ENCODE results near the gene SPINT2. TPM values are rescaled to one million over a fixed set of nuclear protein-coding genes. Genes with fewer than 3 reads are reported as not detected.

The SPINT2 gene
- total and polyA plus RNA-seq, 12 donors: 3.4 to 29.2 (median 12.3) TPM

DNA sequence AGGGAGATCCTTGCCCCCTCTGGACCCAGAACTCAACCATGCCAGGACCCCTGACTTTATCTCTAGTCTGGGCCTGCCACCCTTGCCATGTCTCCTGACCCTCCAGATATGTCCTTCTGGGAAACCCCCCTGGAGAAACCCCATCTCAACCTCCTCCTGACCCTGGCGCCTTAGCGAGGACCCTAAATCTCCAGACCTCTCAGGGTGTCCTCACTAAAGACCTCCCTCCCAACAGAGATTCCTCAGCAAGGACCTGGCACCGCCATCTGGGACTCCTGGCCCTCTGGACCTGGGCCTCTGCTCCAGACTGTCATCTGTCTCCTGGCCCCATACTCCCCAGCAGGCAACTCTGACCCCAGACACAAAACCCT lies 56.6 kb downstream of the SPINT2 start:
- DNase-seq (no peak), ATAC-seq (peak in 1 of 8 donors; percentile 3)
- TF ChIP-seq CTCF (IDR thresholded peaks at IDR 0.05): no peak
- intact Hi-C loops (cut with DNase I): loop anchor here in 6 of 10 donors (5.0 to 10.0 kb wide), 6 partner anchors 44 to 1654 kb away; partner anchors contain the start of genes SIPA1L3 (in 2 of the 6), WDR87 (in 2 of the 6), SPINT2 (in 1 of the 6) and ZNF461 (in 1 of the 6)
- H3K9me3 ChIP-seq: no peaks in the 10 kb centered on the region
- H3K4me3 ChIP-seq: peak overlapping the region in 7 of 10 donors; percentile 64 to 93 (median 71)
- peaks cover 10 to 80% (median 56%) of the 10 kb centered on the region in 9 donors for H3K4me1 ChIP-seq
- H3K27me3 ChIP-seq: no peaks in the 10 kb centered on the region
- peak overlapping the region in 9 of 10 donors; percentile 40 to 93 (median 84) for H3K27ac ChIP-seq
- peaks cover 0 to 20% (median 0%) of the 10 kb centered on the region in 9 donors for H3K36me3 ChIP-seq
- 85 to 91% methylated on average over 3 of the region's 3 CpGs for WGBS, 2 donors

- DNase-seq: peak; percentile 73 to 84
- H3K4me3 ChIP-seq: peak overlapping the region in 6 of 10 donors; percentile 65 to 93 (median 72)
- H3K4me1 ChIP-seq: peaks cover 10 to 72% (median 48%) of the 10 kb centered on the region in 9 donors
- 33 to 38% methylated on average over 11 of the region's 11 CpGs for WGBS, 2 donors
- intact Hi-C loops (cut with DNase I): loop anchor here in 6 of 10 donors (5.0 to 10.0 kb wide), 6 partner anchors 44 to 1654 kb away; partner anchors contain the start of genes SIPA1L3 (in 2 of the 6), WDR87 (in 2 of the 6), SPINT2 (in 1 of the 6) and ZNF461 (in 1 of the 6)
- ATAC-seq: peak; percentile 51 to 90 (median 84)
- H3K27ac ChIP-seq: peak overlapping the region; percentile 35 to 93 (median 82)
- no peaks in the 10 kb centered on the region for H3K9me3 ChIP-seq
- no peaks in the 10 kb centered on the region for H3K27me3 ChIP-seq
- H3K36me3 ChIP-seq: peaks cover 0 to 28% (median 3%) of the 10 kb centered on the region in 9 donors
- TF ChIP-seq CTCF (IDR thresholded peaks at IDR 0.05): peak in 1 of 9 donors; percentile 9
Measured at GRCh38 chr19:38321646-38322196, 57.3 kb downstream of the SPINT2 start.

- intact Hi-C loops (cut with DNase I): loop anchor here in 6 of 10 donors (5.0 to 10.0 kb wide), 6 partner anchors 46 to 1656 kb away; partner anchors contain the start of genes SIPA1L3 (in 2 of the 6), WDR87 (in 2 of the 6), SPINT2 (in 1 of the 6) and ZNF461 (in 1 of the 6)
- ATAC-seq (no peak), DNase-seq (no peak)
- WGBS, 2 donors: 54% methylated on average over 7 of the region's 7 CpGs
- peak overlapping the region in 2 of 10 donors; percentile 54 to 57 for H3K27ac ChIP-seq
- H3K36me3 ChIP-seq: peaks cover 0 to 44% (median 18%) of the 10 kb centered on the region in 9 donors
- peaks cover 10 to 57% (median 36%) of the 10 kb centered on the region in 9 donors for H3K4me1 ChIP-seq
- H3K4me3 ChIP-seq: no peak overlapping the region
- H3K9me3 ChIP-seq: no peaks in the 10 kb centered on the region
- TF ChIP-seq CTCF (IDR thresholded peaks at IDR 0.05): no peak
- no peaks in the 10 kb centered on the region for H3K27me3 ChIP-seq
Measured at GRCh38 chr19:38323291-38323690, 58.9 kb downstream of the SPINT2 start.

DNA sequence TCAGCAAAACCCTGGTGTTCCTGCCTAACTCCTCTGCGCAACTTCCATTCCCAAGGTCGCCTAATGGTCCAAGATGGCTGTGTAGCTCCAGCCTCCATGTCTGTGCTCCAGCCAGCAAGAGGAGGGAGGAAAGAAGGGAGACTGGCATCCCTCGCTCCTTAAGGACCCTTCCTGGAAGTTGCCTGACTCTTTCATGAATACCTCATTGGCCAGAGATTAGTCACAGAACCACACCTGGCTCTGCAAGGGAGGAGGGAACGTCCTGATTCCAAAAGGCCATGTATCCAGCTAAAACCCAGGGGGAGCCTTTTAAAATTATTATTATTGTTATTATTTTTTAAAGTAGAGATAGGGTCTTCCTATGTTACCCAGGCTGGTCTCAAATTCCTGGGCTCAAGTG lies 60.1 kb downstream of the SPINT2 start:
- ATAC-seq: no peak
- no peak overlapping the region for H3K4me3 ChIP-seq
- no peaks in the 10 kb centered on the region for H3K9me3 ChIP-seq
- H3K27me3 ChIP-seq: no peaks in the 10 kb centered on the region
- H3K27ac ChIP-seq: no peak overlapping the region
- intact Hi-C loops (cut with DNase I): loop anchor here in 6 of 10 donors (5.0 to 10.0 kb wide), 6 partner anchors 47 to 1657 kb away; partner anchors contain the start of genes SIPA1L3 (in 2 of the 6), WDR87 (in 2 of the 6), SPINT2 (in 1 of the 6) and ZNF461 (in 1 of the 6)
- TF ChIP-seq CTCF (IDR thresholded peaks at IDR 0.05): no peak
- H3K4me1 ChIP-seq: peaks cover 7 to 45% (median 26%) of the 10 kb centered on the region in 9 donors
- peaks cover 0 to 51% (median 19%) of the 10 kb centered on the region in 9 donors for H3K36me3 ChIP-seq
- 94 to 98% methylated on average over 4 of the region's 4 CpGs for WGBS, 2 donors
- DNase-seq: no peak
